HTERT RPE-1 (cell line): ENCODE results near the gene SPOCK3.

Source experiments
- in situ Hi-C: fragments of 300-500 bp; cut with MboI; formaldehyde crosslinking; loops from 4 replicates; pipeline ENCODE4 v1.14.3; 2020; ENCODE audit warnings: low sequenced_read_pairs

The SPOCK3 gene

GRCh38 chr4:166688835-166689234 lies 545.5 kb downstream of the SPOCK3 start:
- in situ Hi-C loops = no loop called here

GRCh38 chr4:166687828-166688227 lies 546.5 kb downstream of the SPOCK3 start:
- in situ Hi-C loops = no loop called here
